ENCODE results near the gene NCKAP5.

DNA sequence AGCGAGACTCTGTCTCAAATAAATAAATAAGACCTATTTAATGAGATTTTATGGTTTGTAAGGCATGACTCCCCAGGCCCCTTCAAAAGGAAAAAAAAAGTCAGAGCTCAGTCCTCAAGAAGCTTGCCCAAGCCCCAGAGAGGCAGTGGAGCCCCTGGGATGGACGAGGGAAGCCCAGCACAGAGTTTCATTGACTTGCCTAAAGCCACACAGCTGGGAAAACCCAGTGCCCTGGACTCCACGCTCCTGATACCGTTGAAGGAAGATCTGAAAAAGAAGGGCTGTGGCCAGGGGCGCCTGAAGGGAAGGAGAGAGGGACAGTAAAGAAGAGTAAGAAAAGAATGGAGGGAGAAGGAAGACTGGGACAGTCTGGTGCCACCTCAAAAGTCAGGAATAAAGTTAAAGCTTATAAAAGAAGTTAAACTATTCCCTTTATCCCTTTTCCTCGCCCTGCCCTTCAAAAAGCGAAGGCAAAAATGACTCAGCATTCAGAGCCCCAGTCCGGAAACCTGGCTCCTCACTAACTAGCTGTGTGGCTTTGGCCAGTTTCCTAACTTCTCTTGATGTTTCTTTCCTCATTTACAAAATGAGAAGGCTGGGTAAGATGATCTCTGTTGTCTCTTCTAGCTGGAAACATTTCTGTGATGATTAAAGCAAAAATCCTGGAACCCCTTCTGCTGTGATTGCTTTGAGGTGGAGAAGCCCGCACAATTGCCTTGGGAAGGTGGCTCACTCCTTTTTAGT, 945.0 kb downstream of the NCKAP5 start:
- no peak for TF ChIP-seq CTCF (IDR thresholded peaks at IDR 0.05)
- no peak for TF ChIP-seq POLR2A (IDR thresholded peaks at IDR 0.05)
